CD4-positive, alpha-beta memory T cell (primary cell): Measurements from ENCODE around the gene DAPK1. TPM values are rescaled to one million over a fixed set of nuclear protein-coding genes. Genes with fewer than 3 reads are reported as not detected.

ENCODE experiments used
- CTCF ChIA-PET: fragments of 350-600 bp; sonication (Branson Sonifier 250); formaldehyde crosslinking; loops from one replicate; lab custom pipeline; 2021; ENCODE audit warnings: inconsistent platforms; ENCODE audit not compliant: partially characterized antibody; lab: Charles Lee
- POLR2A ChIA-PET: fragments of 350-600 bp; sonication (Branson Sonifier 250); formaldehyde crosslinking; loops from one replicate; lab custom pipeline; 2021; ENCODE audit not compliant: partially characterized antibody; lab: Charles Lee
- DNase-seq, 5 donors: peaks; one replicate each; pipeline versions ENCODE4 v3.0.0 to v3.0.0-alpha.2; 2020 to 2022; ENCODE audit warnings: mixed read lengths in 1 of 5
- H3K27ac ChIP-seq: one replicate; pipeline ENCODE4 v1.7.0; 2013; ENCODE audit warnings: low read depth, low read length
- H3K27me3 ChIP-seq: 2 replicates; pipeline ENCODE4 v1.7.0; 2013; ENCODE audit warnings: mild to moderate bottlenecking, low read length, moderate library complexity; ENCODE audit not compliant: insufficient read depth
- H3K36me3 ChIP-seq: 2 replicates; pipeline ENCODE4 v1.7.0; 2013; ENCODE audit warnings: mild to moderate bottlenecking, low read length, moderate library complexity; ENCODE audit not compliant: insufficient read depth
- H3K4me1 ChIP-seq: 2 replicates; pipeline ENCODE4 v1.7.0; 2013; ENCODE audit warnings: mild to moderate bottlenecking, low read length, moderate library complexity; ENCODE audit not compliant: insufficient read depth
- H3K4me3 ChIP-seq, 2 donors: one replicate each; pipeline ENCODE4 v1.7.0; 2013; ENCODE audit warnings: low read length in 2 of 2, mild to moderate bottlenecking in 1 of 2
- H3K9me3 ChIP-seq, 2 donors: one replicate each; pipeline ENCODE4 v1.7.0; 2013; ENCODE audit warnings: low read length in 2 of 2, control low read depth in 1 of 2; ENCODE audit not compliant: control insufficient read depth in 1 of 2
- H3K27ac Mint-ChIP-seq, 7 donors: one replicate each; pipeline ENCODE4 v1.8.0; 2020 to 2021; ENCODE audit warnings: mixed read lengths in 7 of 7, mild to moderate bottlenecking in 6 of 7, inconsistent platforms in 3 of 7, moderate library complexity in 3 of 7
- H3K27me3 Mint-ChIP-seq, 2 donors: one replicate each; pipeline ENCODE4 v1.8.0; 2020 to 2021; ENCODE audit warnings: mixed read lengths in 2 of 2
- H3K36me3 Mint-ChIP-seq, 2 donors: one replicate each; pipeline ENCODE4 v1.8.0; 2020 to 2021; ENCODE audit warnings: mixed read lengths in 2 of 2, inconsistent platforms in 1 of 2, mild to moderate bottlenecking in 1 of 2
- H3K4me1 Mint-ChIP-seq, 4 donors: one replicate each; pipeline ENCODE4 v1.8.0; 2020 to 2021; ENCODE audit warnings: mixed read lengths in 4 of 4, mild to moderate bottlenecking in 1 of 4
- H3K4me3 Mint-ChIP-seq, 8 donors: one replicate each; pipeline ENCODE4 v1.8.0; 2020 to 2021; ENCODE audit warnings: mixed read lengths in 8 of 8, mild to moderate bottlenecking in 7 of 8, moderate library complexity in 6 of 8, inconsistent platforms in 3 of 8
- H3K9me3 Mint-ChIP-seq, 8 donors: one replicate each; pipeline ENCODE4 v1.8.0; 2020 to 2021; ENCODE audit warnings: mixed read lengths in 8 of 8, mild to moderate bottlenecking in 5 of 8, inconsistent platforms in 3 of 8, moderate library complexity in 1 of 8
- intact Hi-C: fragments of 100-400 bp; cut with micrococcal nuclease; formaldehyde crosslinking; loops from one replicate; pipeline ENCODE4 v1.15.1; 2023
- polyA plus RNA-seq, 2 donors: library from polyadenylated mRNA; unstranded; fragments of 300-500 nt; fragmentation: Illumina TruSeq; gene quantifications; one replicate each; pipeline ENCODE4 v1.2.3, GENCODE V29; 2021
- total RNA-seq, 2 experiments: library from RNA; stranded (reverse); gene quantifications; one replicate each; pipeline ENCODE4 v1.2.3, GENCODE V29; 2021

Gene DAPK1
- total and polyA plus RNA-seq, 4 experiments from 2014 or later = 1.7 to 2.2 TPM; not detected in 2

DNA sequence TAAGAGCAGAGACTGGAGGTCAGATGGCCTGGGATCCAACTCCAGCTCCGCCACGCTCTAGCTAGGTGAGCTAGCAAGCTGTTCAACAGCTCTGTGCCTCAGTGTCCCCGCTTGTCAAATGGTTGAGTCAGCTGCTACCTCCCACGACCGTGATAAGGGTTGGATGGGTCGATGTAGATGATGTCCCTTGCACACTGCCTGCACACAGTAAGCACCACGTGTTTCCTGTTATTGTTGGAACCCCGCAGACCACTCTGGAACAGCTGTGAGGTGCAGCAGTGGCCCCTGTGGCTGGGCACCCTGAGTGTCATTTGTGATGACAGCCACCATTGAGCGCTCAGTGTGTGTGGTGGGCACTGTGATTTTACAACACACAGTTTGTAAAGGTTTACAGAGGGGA is 174.3 kb downstream of the DAPK1 start:
- Histone ChIP-seq H3K9me3 (no peaks in the 10 kb centered on the region), H3K4me3 (no peak overlapping the region), H3K36me3 (no peaks in the 10 kb centered on the region), H3K4me1 (no peaks in the 10 kb centered on the region), H3K27me3 (no peaks in the 10 kb centered on the region), H3K27ac (no peak overlapping the region)
- Mint-ChIP-seq H3K36me3 (no peaks in the 10 kb centered on the region), H3K4me3 (no peak overlapping the region), H3K9me3 (peaks cover 0 to 11% (median 2%) of the 10 kb centered on the region in 8 donors), H3K27me3 (peaks cover 0 to 2% of the 10 kb centered on the region in 2 donors), H3K4me1 (peaks cover 0 to 2% (median 0%) of the 10 kb centered on the region in 4 donors), H3K27ac (no peak overlapping the region)
- intact Hi-C loops = no loop called here
- DNase-seq = no peak
- ChIA-PET POLR2A (no interaction called here), CTCF (no interaction called here)

- peaks cover 0 to 7% (median under 1%) of the 10 kb centered on the region in 8 donors for H3K9me3 Mint-ChIP-seq
Measured at GRCh38 chr9:87672586-87672985, 174.9 kb downstream of the DAPK1 start.

GRCh38 chr9:87673446-87674120 is 175.9 kb downstream of the DAPK1 start:
- Histone ChIP-seq H3K27ac (no peak overlapping the region), H3K4me1 (no peaks in the 10 kb centered on the region), H3K4me3 (no peak overlapping the region), H3K36me3 (no peaks in the 10 kb centered on the region), H3K27me3 (no peaks in the 10 kb centered on the region), H3K9me3 (no peaks in the 10 kb centered on the region)
- CTCF ChIA-PET = no interaction called here
- H3K4me1 Mint-ChIP-seq = peaks cover 0 to 3% (median under 1%) of the 10 kb centered on the region in 4 donors
- no peak for DNase-seq
- intact Hi-C loops = no loop called here
- no peaks in the 10 kb centered on the region for H3K9me3 Mint-ChIP-seq
- no peak overlapping the region for H3K4me3 Mint-ChIP-seq
- POLR2A ChIA-PET = no interaction called here
- H3K27me3 Mint-ChIP-seq = peaks cover 0 to 2% of the 10 kb centered on the region in 2 donors
- no peaks in the 10 kb centered on the region for H3K36me3 Mint-ChIP-seq
- no peak overlapping the region for H3K27ac Mint-ChIP-seq

More at GRCh38 chr9:87672586-87672985, 174.9 kb downstream of the DAPK1 start:
- Mint-ChIP-seq H3K27ac (no peak overlapping the region), H3K4me3 (no peak overlapping the region), H3K4me1 (peaks cover 0 to 2% (median 0%) of the 10 kb centered on the region in 4 donors), H3K36me3 (no peaks in the 10 kb centered on the region), H3K27me3 (peaks cover 0 to 2% of the 10 kb centered on the region in 2 donors)
- no peak overlapping the region for H3K27ac ChIP-seq
- no peaks in the 10 kb centered on the region for H3K27me3 ChIP-seq
- H3K36me3 ChIP-seq = no peaks in the 10 kb centered on the region
- H3K4me1 ChIP-seq = no peaks in the 10 kb centered on the region
- intact Hi-C loops = no loop called here
- CTCF ChIA-PET = no interaction called here
- no peak overlapping the region for H3K4me3 ChIP-seq
- no peak for DNase-seq
- no peaks in the 10 kb centered on the region for H3K9me3 ChIP-seq
- POLR2A ChIA-PET = no interaction called here

- Histone ChIP-seq H3K27me3 (no peaks in the 10 kb centered on the region), H3K36me3 (no peaks in the 10 kb centered on the region), H3K27ac (no peak overlapping the region), H3K9me3 (no peaks in the 10 kb centered on the region), H3K4me1 (no peaks in the 10 kb centered on the region), H3K4me3 (no peak overlapping the region)
- intact Hi-C loops = no loop called here
- DNase-seq = no peak
- H3K36me3 Mint-ChIP-seq = no peaks in the 10 kb centered on the region
- peak overlapping the region in 1 of 7 donors; percentile 38 for H3K27ac Mint-ChIP-seq
- H3K9me3 Mint-ChIP-seq = no peaks in the 10 kb centered on the region
- H3K4me1 Mint-ChIP-seq = peaks cover 0 to 5% (median 3%) of the 10 kb centered on the region in 4 donors
- CTCF ChIA-PET = interaction anchor here (1.7 kb wide), 1 partner anchor 138 kb away, joined by 5 read pairs; no protein-coding TSS in a partner anchor
- POLR2A ChIA-PET = no interaction called here
- H3K4me3 Mint-ChIP-seq = no peak overlapping the region
- no peaks in the 10 kb centered on the region for H3K27me3 Mint-ChIP-seq
Measured at GRCh38 chr9:87674565-87675299, 177.1 kb downstream of the DAPK1 start.

DNA sequence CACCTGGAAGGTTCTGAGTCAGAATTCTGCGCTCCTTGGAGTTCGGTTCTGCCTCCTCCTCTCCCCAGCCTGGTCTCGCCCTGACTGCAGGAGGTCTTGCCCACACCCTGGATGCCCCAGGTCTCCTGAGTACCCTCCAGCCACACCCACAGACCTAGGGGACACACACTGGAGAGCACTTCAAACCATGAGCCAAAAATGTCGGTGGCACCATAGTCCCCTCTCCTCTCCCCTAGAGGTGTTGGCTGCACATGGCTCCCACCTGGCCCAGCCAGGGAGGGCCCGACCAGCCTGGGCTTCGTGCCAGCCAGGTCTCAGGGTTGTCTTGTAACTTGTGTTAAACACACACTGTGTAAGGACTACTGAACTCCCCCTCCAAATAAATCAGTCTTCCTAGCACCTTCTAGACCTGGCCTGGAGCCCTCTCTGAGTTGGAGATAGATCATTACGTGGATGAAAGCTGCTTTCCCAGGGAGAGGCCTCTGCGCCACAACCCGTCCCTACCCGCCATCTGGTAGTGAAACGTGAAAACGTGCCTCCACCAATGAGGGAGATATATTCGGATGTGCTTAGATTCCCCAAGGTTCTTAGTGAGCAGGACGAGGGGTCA is 178.3 kb downstream of the DAPK1 start:
- no peak overlapping the region for H3K4me3 Mint-ChIP-seq
- Histone ChIP-seq H3K27ac (no peak overlapping the region), H3K4me3 (no peak overlapping the region), H3K9me3 (no peaks in the 10 kb centered on the region), H3K4me1 (no peaks in the 10 kb centered on the region), H3K27me3 (no peaks in the 10 kb centered on the region), H3K36me3 (no peaks in the 10 kb centered on the region)
- H3K27ac Mint-ChIP-seq = no peak overlapping the region
- DNase-seq = no peak
- no peaks in the 10 kb centered on the region for H3K36me3 Mint-ChIP-seq
- POLR2A ChIA-PET = no interaction called here
- intact Hi-C loops = no loop called here
- CTCF ChIA-PET = interaction anchor here (1.1 to 1.7 kb wide), 2 partner anchors 8 to 137 kb away, joined by 4 to 5 read pairs; no protein-coding TSS in a partner anchor
- no peaks in the 10 kb centered on the region for H3K9me3 Mint-ChIP-seq
- H3K27me3 Mint-ChIP-seq = no peaks in the 10 kb centered on the region
- H3K4me1 Mint-ChIP-seq = peaks cover 0 to 5% (median 3%) of the 10 kb centered on the region in 4 donors

DNA sequence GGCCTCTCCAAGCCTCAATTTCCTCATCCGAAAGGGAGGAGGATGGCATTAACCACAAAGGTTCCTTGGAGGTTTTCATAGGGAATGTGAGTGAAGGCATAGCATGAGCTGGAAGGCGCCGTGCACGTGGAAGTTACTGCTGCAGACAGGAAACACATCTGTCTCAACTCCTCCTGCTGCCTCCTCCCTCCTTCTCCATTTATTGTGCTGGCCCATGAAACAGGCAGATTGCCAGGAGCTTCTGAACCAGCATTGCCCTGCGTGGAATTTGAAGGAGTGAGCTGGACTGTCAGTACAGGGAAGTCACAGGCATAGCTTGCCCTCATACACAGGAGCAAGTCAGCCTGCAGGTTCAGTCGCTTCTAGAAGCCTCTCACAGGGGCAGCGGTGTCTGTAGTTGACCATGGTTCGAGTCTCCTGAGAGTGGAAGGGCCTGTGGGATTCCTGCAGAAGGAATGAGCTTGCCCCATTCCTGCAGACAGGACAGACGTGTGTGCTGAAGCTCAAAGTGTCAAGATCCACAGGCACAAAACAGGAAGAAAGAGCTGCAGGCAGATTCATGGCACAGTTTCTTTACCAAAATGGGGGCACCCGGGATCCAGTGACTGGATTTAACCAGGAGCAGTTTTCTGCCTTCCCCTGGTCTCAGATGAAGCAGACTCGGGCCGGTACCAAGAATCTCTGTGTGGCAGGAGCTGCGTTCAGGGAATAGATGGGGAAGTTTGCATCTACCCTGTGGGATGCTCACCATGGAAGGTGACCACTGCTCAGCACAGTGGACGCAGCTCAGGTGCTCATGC is 179.5 kb downstream of the DAPK1 start:
- Mint-ChIP-seq H3K27me3 (no peaks in the 10 kb centered on the region), H3K4me1 (peaks cover 2 to 5% (median 4%) of the 10 kb centered on the region in 4 donors), H3K9me3 (no peaks in the 10 kb centered on the region), H3K27ac (no peak overlapping the region), H3K4me3 (no peak overlapping the region), H3K36me3 (no peaks in the 10 kb centered on the region)
- DNase-seq = no peak
- H3K36me3 ChIP-seq = no peaks in the 10 kb centered on the region
- H3K27ac ChIP-seq = no peak overlapping the region
- no peaks in the 10 kb centered on the region for H3K4me1 ChIP-seq
- H3K27me3 ChIP-seq = no peaks in the 10 kb centered on the region
- no peaks in the 10 kb centered on the region for H3K9me3 ChIP-seq
- ChIA-PET POLR2A (no interaction called here), CTCF (interaction anchor here (0.8 to 1.0 kb wide), 3 partner anchors 9 to 135 kb away, joined by 3 to 4 read pairs (median 3); no protein-coding TSS in a partner anchor)
- intact Hi-C loops = no loop called here
- H3K4me3 ChIP-seq = no peak overlapping the region
